Glutamatergic neuron (in vitro differentiated cells): ENCODE data around the gene NRGN. TPM values are rescaled to one million over a fixed set of nuclear protein-coding genes. Genes with fewer than 3 reads are reported as not detected.

ENCODE experiments used
- DNase-seq: peaks from one replicate; pipeline ENCODE4 v3.0.0; 2022
- H3K27ac Mint-ChIP-seq: one replicate; pipeline ENCODE4 v1.8.0; 2020; ENCODE audit warnings: mild to moderate bottlenecking, mixed read lengths, inconsistent platforms; ENCODE audit not compliant: unreplicated experiment
- H3K27me3 Mint-ChIP-seq: one replicate; pipeline ENCODE4 v1.8.0; 2020; ENCODE audit warnings: mild to moderate bottlenecking, moderate library complexity, mixed read lengths, inconsistent platforms; ENCODE audit not compliant: unreplicated experiment
- H3K36me3 Mint-ChIP-seq: one replicate; pipeline ENCODE4 v1.8.0; 2020; ENCODE audit warnings: mild to moderate bottlenecking, mixed read lengths, inconsistent platforms; ENCODE audit not compliant: unreplicated experiment
- H3K4me1 Mint-ChIP-seq: one replicate; pipeline ENCODE4 v1.8.0; 2020; ENCODE audit warnings: mild to moderate bottlenecking, low read depth, mixed read lengths, inconsistent platforms; ENCODE audit not compliant: unreplicated experiment
- H3K4me3 Mint-ChIP-seq: one replicate; pipeline ENCODE4 v1.8.0; 2020; ENCODE audit warnings: mild to moderate bottlenecking, mixed read lengths, inconsistent platforms; ENCODE audit not compliant: unreplicated experiment
- H3K9me3 Mint-ChIP-seq: one replicate; pipeline ENCODE4 v1.8.0; 2020; ENCODE audit warnings: mild to moderate bottlenecking, moderate library complexity, mixed read lengths, inconsistent platforms; ENCODE audit not compliant: unreplicated experiment
- total RNA-seq: library from RNA; stranded (reverse); fragmentation: NEBNext Ultra II Directional; extraction: Animal tissue kit (Norgen Biotek cat#: 25700); gene quantifications from one replicate; pipeline ENCODE4 v1.2.1, GENCODE V29; 2021; ENCODE audit not compliant: unreplicated experiment
- TF ChIP-seq, protein P1 (sequence below): fragments of 200-600 bp; sonication (generic); IDR thresholded peaks from one replicate; pipeline ENCODE4 v1.5.0; 2021; ENCODE audit not compliant: partially characterized antibody, unreplicated experiment

Gene NRGN
- total RNA-seq, 1 donor from 2014 or later = 28.9 TPM

DNA sequence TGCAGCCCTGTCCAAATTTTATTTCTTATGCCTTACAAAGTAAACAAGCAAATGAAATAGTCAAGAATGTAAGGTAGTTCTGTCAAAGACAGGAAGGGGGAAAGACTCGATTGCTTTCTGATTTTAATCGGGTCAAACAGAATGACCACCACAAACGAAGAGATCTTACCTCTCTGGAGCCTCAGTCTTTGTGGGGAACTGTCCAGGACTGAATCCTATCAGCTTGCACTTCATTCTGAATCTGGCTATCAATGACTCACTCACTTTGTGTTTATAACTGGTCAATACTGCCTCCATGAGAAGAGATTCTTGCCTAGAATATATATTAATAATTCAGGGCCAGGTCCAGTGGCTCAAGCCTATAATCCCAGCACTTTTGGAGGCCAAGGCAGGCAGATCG is 43.3 kb downstream of the NRGN start:
- peaks cover 2% of the 10 kb centered on the region for H3K4me1 Mint-ChIP-seq
- H3K27ac Mint-ChIP-seq = no peak overlapping the region
- no peaks in the 10 kb centered on the region for H3K9me3 Mint-ChIP-seq
- TF ChIP-seq, protein P1, sequence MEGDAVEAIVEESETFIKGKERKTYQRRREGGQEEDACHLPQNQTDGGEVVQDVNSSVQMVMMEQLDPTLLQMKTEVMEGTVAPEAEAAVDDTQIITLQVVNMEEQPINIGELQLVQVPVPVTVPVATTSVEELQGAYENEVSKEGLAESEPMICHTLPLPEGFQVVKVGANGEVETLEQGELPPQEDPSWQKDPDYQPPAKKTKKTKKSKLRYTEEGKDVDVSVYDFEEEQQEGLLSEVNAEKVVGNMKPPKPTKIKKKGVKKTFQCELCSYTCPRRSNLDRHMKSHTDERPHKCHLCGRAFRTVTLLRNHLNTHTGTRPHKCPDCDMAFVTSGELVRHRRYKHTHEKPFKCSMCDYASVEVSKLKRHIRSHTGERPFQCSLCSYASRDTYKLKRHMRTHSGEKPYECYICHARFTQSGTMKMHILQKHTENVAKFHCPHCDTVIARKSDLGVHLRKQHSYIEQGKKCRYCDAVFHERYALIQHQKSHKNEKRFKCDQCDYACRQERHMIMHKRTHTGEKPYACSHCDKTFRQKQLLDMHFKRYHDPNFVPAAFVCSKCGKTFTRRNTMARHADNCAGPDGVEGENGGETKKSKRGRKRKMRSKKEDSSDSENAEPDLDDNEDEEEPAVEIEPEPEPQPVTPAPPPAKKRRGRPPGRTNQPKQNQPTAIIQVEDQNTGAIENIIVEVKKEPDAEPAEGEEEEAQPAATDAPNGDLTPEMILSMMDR = no peak
- no peak for DNase-seq
- H3K36me3 Mint-ChIP-seq = no peaks in the 10 kb centered on the region
- H3K27me3 Mint-ChIP-seq = no peaks in the 10 kb centered on the region
- no peak overlapping the region for H3K4me3 Mint-ChIP-seq

DNA sequence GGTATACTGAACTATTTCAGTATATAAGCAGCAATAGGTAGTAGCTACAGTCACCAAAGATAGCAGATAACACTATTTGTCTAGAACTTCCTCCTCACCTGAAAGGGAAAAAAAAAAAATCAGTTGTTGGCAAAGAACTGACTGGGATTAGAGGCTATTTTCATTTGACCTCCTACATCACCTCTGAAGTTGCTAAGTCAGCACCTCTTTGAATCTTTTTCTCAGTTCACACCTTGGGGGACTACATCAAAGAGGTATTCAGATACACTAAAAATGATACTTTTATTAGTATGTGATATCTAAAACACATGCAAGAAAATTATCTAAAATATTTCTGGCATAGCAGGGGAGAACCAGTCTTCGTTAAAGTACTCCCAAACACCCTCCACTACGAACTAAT is 44.3 kb downstream of the NRGN start:
- Mint-ChIP-seq H3K36me3 (no peaks in the 10 kb centered on the region), H3K27me3 (no peaks in the 10 kb centered on the region), H3K4me1 (peaks cover 2% of the 10 kb centered on the region), H3K27ac (no peak overlapping the region), H3K4me3 (no peak overlapping the region), H3K9me3 (no peaks in the 10 kb centered on the region)
- TF ChIP-seq, protein P1 = no peak
- DNase-seq = no peak

DNA sequence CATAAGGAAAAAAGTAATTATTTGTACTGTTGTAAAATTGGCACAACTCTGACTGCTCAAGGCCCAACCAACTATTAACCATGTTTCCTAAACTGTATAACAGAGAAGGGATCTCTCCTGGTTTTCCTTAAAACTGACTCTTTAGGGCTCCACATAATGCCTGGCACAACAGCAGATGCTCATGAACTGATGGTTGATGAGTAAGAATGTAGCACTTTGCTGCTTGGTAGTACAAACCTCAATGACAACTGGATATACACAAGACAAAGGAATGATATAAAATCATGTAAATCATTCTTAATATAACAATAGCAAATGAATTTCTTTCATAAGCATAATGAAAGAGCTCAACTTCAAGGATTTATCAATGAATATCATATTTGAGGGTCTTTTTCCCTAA is 48.8 kb downstream of the NRGN start:
- H3K27me3 Mint-ChIP-seq = no peaks in the 10 kb centered on the region
- DNase-seq = no peak
- no peak overlapping the region for H3K4me3 Mint-ChIP-seq
- H3K36me3 Mint-ChIP-seq = no peaks in the 10 kb centered on the region
- TF ChIP-seq, protein P1 = no peak
- peaks cover 6% of the 10 kb centered on the region for H3K4me1 Mint-ChIP-seq
- H3K9me3 Mint-ChIP-seq = no peaks in the 10 kb centered on the region
- H3K27ac Mint-ChIP-seq = no peak overlapping the region

DNA sequence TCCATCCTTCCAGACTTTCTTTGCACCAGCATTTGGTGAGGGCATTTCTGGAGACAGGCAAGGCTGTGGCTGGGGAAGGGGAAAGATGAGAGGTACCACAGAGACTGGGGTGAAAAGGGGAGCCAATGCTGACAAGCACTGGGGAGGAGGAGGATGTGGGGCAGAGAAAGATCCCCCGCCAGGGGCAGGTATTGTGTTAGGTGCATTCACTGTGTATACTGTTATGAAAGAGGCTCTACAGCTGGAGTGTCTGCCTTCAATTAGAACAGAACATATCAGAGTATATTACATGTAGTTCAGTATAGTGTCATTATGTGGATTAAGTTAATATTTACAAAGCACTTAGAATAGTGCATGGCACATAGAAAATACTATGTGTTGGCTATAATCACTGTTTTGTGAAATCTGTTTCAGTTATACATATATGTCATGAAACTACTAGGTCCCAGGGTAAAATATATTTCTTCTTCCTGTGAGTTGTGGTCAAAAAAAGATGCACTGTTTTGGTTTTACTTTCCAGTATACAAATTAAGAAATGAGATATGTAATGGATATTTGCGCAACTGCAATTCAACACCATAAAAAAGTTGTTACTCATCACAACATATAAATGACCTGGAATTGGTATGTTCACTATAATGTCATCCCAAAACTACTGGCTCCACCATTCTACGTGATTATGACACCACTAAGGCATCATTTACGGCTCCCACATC is 52.0 kb downstream of the NRGN start:
- TF ChIP-seq, protein P1 = no peak
- no peak for DNase-seq
- Mint-ChIP-seq H3K27me3 (no peaks in the 10 kb centered on the region), H3K27ac (no peak overlapping the region), H3K36me3 (no peaks in the 10 kb centered on the region), H3K9me3 (no peaks in the 10 kb centered on the region), H3K4me1 (peaks cover 4% of the 10 kb centered on the region), H3K4me3 (no peak overlapping the region)

DNA sequence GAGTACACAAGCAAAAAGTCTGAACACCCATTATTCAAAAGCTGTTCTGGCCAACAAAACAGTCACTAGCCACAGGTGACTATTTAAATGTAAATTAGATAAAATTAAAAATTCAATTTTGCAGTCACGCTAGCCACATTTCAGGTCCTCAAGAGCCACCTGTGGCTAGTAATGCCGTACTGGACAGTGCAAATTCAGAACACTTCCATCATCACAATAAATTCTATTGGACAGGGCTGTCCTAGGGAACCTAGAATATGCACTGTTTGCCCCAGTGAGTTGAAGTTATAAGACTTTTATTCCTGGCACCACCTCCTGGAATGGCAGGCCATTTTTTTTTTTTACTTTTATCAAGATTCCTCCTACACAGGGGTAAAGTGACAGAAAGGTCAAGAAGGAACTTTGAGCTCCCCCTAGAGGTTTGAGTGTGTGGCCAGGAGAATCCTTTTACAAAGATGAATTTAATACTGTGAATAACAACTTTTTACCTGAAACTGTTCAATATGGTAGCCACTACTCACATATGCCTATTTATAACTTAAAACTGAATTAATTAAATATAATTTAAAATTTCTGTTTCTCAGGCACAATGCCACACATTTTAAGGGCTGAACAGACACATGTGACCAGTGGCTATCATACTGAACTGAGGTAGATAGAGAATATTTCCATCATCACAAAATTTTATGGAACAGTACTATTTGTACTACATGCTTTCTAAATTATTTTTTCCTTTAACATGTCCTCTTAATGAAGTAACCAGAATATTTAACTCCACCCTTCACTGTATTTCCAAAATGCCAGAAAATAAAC is 53.9 kb downstream of the NRGN start:
- Mint-ChIP-seq H3K4me1 (peaks cover 10% of the 10 kb centered on the region), H3K27me3 (no peaks in the 10 kb centered on the region), H3K9me3 (no peaks in the 10 kb centered on the region), H3K4me3 (no peak overlapping the region), H3K27ac (no peak overlapping the region), H3K36me3 (no peaks in the 10 kb centered on the region)
- no peak for DNase-seq
- TF ChIP-seq, protein P1 = peak; percentile 64
